Measurements from ENCODE around the gene CLEC2D.
"Not testable (repeated sequence)": the region's sequence is repeated elsewhere in the genome, so short reads cannot be mapped to it uniquely, and the experiment has no call there.

CLEC2D gene

DNA sequence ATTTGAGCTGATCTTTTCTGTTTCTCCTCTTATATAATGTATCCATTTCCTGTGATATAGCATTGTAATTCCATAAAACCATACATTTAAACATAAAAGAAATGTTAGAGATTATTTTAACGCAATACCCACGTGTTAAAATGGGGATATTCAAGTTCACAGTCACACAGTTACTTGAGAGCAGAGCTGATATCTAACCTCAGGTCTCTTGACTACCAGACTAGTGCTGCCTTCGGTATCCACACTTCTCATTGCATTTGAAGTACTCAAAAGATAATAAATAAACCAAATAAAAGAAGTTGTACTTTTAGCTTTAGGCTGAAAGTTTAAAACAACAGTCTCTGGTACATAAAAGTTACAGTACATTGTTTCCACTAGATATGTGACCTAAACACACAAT is 60.5 kb downstream of the CLEC2D start:
- no peak for DNase-seq (ENCODE audit: low spot score)

DNA sequence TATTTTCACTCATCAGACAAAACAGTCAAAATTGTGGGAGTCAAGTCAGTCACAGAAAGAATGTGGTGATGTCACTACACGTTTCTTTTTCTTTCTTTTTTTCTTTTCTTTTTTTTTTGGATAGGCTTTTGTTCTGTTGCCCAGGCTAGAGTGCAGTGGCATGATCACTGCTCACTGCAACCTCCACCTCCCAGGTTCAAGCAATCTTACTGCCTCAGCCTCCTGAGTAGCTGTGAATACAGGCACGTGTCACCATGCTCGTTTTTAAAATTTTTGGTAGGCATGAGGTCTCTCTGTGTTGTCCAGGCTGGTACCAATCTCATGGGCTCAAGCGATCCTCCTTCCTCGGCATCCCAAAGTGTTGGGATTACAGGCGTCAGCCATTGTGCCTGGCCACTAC is 61.1 kb downstream of the CLEC2D start:
- DNase-seq (ENCODE audit: low spot score): no peak

DNA sequence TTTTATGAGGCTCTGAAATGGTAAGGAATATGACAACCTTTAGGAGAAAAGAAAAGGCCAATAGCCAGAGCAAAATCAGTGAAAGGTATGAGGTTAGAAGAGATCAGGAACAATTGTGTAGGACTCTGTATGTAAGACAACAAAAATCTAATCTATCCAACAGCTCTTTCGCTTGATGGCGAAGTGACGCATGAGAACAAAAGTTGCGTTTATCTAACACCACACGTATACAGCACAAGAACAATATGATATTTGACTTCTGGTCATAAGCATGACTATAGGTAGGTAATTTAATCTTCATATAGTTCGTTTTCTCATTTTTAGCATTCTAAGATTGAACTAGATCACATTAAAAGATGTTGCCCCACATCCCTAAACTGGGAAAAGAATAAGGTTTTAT is 61.9 kb downstream of the CLEC2D start:
- no peak for DNase-seq (ENCODE audit: low spot score)

DNA sequence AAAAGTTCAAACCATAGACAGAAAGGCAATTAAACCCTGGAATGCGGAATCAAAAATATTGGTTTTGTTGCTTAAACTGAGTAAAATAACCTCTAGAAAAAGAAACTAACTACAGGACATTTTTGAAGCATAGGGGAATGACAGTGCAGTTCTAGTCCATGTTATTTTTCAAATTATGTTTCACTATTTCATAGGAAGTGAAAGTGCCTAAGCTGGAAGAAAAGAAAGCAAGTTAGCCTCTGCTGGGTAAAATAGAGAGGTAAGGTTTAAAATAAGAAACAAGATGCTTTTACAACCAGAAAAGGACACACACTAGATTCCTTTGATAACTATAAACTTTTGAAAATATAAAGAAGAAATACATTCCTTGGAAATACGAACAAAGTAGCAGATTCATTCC is 62.3 kb downstream of the CLEC2D start:
- DNase-seq (ENCODE audit: low spot score): no peak

DNA sequence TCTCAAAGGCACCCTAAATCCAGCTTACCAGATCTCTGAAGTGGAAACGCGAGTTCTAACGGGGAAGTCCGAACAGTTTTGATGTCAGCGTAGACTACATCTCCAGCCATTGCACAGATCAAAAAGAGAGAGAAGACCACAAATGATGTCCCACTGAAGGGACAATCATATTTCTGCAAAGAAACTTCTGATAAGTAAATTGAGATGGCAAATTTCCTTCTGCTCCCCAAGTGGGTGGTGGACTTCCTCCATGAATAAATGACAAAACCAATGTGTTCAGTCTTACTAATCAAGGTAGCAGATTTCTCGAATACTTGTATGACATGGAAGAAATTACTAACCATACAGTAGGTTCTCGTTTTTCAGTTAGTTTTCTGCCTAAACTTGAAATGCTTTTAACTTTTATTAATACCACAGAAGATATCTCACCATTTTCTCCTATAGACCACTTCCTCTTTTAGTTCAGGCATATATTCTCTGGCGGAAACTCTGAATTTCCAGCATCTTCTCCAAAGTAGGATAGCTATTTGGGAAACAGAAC is 63.5 kb downstream of the CLEC2D start, which contains the start of gene CLECL1:
CLECL1 (minus strand) TSS at position 177 of the 541 bp plus-strand sequence.
- no peak for DNase-seq (ENCODE audit: low spot score)

DNA sequence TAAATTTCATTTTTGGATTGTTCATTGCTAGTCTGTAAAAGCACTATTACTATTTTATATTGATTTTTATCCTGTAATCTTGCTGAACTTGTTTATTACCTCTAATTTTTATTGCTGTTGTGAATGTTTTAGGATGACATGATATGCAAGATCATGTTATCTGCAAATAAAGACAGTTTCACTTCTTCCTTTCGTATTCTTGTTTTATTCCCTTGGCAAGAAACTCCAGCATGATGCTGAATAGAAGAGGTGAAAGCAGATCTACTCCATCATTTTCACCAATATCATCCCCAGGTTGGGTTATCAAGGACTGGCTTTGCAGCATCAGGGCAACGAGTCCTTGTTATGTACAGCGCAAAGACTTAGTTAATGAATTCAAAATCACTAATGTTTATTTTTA is 66.1 kb downstream of the CLEC2D start:
- no peak for DNase-seq (ENCODE audit: low spot score)

DNA sequence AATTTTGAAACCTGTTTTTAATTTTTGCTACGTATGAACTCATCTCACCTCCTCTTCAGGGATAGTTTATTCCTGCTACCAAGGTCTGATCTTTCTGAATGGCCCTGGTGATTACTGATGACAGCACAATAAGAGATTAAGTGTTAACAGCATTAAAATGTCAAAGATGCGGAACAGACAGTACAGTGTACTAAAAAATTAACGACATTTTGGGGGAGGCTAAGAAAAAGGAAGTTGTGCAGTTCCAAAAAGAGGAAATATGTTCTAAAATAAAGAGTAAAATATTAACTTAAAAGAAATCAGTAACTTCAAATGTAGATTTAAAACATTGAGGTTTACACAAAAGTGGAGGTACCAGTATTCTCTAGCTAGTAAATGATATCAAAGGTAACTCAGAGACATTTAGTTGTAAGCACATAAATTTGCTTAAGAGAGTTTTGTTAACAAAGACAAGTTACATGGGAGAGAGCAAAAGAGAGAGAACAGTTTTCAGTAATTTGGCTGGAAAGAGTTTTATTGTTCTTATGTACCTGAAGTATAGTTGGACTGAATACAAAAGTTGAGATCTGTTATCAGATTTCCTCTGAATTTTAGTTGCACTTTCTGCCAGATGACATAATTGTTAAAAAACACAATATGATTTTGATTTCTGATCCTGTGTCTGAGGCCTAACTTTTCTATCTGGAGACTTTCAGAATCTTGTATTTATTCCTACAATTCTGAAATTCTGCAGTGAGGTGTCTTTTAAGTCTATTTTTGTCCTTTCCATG is 67.6 kb downstream of the CLEC2D start:
- DNase-seq (ENCODE audit: low spot score): no peak

DNA sequence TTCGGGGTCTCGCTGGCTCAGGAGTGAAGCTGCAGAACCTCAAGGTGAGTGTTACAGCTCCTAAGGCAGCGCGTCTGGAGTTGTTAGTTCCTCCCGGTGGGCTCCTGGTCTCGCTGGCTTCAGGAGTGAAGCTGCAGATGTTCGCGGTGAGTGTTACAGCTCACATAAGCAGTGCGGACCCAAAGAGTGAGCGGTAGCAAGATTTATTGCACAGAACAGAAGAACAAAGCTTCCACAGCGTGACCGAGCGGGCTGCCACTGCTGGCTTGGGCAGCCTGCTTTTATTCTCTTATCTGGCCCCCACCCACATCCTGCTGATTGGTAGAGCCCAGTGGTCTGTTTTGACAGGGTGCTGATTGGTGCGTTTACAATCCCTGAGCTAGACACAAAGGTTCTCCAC is 69.4 kb downstream of the CLEC2D start:
- not testable (repeated sequence) for DNase-seq (ENCODE audit: low spot score)

DNA sequence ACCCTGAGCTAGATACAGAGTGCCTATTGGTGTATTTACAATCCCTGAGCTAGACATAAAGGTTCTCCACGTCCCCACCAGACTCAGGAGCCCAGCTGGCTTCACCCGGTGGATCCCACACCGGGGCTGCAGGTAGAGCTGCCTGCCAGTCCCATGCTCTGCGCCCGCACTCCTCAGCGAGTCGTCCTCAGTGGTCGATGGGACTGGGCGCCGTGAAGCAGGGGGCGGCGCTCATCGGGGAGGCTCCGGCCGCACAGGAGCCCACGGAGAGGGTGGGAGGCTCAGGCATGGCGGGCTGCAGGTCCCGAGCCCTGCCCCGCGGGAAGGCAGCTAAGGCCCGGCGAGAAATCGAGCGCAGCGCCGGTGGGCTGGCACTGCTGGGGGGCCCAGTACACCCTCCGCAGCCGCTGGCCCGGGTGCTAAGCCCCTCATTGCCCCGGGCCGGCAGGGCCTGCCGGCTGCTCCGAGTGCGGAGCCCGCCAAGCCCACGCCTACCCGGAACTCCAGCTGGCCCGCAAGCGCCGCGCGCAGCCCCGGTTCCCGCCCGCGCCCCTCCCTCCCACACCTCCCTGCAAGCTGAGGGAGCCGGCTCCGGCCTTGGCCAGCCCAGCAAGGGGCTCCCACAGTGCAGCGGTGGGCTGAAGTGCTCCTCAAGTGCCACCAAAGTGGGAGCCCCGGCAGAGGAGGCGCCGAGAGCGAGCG is 70.0 kb downstream of the CLEC2D start:
- DNase-seq (ENCODE audit: low spot score): not testable (repeated sequence)

DNA sequence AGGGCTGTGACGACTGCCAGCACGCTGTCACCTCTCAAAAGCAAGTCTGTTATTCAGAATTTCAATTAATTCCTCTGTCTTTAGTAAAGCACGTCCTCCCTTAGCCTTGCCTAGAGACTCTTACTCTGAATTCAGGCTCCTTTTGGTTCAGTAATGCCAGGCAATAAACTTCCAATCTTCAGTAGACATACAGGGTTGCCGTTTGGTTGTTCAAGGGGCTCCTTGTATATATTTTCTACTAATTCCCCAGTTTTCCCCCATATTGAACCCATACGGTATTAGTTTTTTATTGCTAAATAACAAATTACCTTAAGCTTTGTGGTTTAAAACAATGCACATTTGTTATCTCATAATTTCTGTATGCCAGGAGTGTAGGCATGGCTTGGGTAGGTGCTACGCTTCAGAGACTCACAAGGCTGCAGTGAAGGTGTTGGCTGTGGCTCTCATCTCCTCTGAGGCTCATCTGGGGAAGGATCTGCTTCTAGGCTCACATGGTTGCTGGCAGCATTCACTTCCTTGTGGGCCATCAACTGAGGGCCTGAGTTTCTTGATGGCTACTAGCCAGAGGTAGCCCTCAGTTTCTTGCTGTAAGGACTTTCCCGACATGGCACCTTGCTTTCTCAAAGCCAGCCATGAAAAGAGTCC is 70.7 kb downstream of the CLEC2D start:
- DNase-seq (ENCODE audit: low spot score): no peak

DNA sequence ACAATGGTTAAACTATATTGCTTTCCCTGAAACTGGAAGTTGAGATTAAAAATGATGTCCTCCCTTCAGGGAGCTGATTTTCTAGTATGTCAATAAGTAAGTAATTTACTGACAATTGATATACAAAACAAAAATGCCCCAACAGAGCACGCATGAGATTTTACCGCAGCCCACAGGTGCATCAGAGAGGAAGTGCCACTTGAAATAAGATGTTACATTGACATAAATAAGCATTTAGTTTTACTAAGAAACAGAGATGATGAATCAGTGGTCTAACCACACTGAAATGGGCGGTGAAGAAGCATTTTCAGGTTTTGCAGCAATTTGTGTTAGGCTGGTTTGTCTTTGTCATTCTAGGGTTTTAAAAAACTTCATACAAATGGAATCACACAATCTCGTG is 72.2 kb downstream of the CLEC2D start:
- DNase-seq (ENCODE audit: low spot score): no peak

DNA sequence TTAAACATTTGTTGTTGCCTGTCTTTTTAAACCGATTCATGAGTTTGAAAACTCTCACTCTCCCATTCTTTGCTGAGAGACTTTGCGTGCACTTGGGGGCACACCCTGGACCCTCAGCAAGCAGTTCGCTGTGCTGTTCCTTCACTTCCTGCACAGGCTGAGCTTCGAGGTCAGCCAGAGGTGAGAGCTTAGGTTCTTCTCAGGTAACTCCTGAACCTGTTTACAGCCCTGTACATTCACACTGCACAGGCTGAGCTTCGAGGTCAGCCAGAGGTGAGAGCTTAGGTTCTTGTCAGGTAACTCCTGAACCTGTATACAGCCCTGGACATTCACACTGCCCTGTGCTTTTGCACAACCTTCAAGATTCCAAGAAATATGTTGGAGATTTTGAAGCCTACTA is 73.1 kb downstream of the CLEC2D start:
- DNase-seq (ENCODE audit: low spot score): no peak

DNA sequence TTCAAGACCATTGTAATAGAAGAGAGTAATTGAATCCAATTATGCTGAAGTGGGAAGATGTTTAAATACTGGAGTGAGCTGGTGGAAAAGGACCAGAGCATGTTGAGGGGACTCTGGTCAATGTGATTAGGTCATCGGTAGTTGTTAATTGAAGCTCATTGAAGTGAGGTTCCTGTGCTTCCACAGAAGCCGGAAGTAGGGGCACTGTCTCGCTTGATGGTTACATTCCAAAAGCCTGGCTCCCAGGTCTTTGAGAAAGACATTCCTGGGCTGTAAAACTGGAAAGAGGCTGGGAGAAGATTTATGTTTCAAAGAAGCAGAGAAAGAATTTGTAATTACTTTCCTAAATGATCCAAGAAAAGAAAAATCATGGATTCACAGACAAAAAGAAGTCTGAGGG is 75.7 kb downstream of the CLEC2D start:
- no peak for DNase-seq (ENCODE audit: low spot score)

All from AG08396 (cell line).